Brain pericyte (primary cell): ENCODE results near the gene NFKB1.
"Not testable (repeated sequence)": the region's sequence is repeated elsewhere in the genome, so short reads cannot be mapped to it uniquely, and the experiment has no call there.

Experiments
- DNase-seq: peaks from one replicate; pipeline ENCODE4 v3.0.0-alpha.2; 2012; ENCODE audit warnings: low read depth, low spot score

The NFKB1 gene

DNA sequence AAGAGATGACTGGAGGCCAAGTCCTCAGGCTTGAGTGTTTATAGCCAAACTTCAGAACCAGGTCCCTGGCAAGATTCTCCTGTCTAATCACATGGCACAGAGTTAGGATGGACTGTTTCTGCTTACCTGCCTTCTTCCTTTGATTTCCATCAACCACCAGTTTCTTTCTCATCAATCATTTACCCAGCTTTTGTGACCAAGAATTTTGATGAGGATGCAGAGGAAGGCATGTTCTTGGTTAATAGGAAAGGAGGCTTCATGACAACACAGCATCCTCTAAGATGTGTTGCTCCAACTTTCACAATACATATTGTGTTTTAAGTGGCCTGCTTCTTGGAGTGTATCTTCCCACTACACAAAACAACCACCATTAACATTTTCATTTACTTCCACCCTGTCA is 65.3 kb downstream of the NFKB1 start:
- no peak for DNase-seq

DNA sequence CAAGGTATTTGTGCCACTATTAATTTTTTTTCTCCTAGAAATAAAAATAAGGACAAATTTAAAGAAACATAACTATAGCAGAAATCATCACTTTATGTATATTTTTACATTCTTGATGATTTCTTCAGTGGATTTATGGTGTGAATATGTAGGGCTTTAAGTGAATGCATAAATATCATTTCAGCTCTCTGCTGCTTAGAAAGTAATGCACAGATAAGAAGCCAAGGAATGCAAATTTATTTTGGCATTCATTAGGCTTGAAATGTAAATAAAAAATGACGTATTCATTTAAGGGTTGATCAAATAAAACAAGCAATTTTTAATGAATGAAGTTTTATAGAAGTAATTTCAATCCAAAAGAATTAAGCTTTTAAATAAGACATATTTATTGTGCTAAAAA is 66.3 kb downstream of the NFKB1 start:
- DNase-seq: no peak

DNA sequence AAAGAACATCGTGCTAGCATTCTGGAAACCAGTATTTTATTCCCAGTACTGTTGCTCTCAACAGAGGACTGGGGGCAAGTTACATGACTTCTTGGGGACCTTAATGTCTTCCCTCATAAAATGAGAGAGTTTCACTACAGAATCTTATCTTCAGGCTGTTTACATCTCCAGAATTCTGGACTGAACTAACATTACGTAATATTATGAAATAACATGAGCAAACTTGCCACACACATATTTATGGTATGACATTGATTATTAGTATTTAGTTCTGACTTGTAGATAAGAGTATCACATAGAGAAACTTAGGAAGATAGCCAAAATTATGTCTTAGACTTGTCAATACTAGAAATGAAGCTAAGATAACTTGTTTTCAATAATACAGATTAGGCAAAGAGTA is 68.0 kb downstream of the NFKB1 start:
- no peak for DNase-seq

DNA sequence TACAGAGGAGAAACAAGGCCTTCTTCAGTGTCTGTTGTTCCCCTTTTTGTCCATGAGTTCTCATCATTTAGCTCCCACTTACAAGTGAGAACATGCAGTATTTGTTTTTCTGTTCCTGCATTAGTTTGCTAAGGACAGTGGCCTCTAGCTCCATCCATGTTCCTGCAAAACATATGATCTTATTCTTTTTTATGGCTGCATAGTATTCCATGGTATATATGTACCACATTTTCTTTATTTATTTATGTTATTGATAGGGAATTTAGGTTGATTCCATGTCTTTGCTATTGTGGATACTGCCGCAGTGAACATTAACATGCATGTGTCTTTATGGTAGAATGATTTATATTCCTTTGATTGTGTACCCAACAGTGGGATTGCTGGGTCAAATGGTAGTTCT is 69.1 kb downstream of the NFKB1 start:
- DNase-seq: not testable (repeated sequence)

DNA sequence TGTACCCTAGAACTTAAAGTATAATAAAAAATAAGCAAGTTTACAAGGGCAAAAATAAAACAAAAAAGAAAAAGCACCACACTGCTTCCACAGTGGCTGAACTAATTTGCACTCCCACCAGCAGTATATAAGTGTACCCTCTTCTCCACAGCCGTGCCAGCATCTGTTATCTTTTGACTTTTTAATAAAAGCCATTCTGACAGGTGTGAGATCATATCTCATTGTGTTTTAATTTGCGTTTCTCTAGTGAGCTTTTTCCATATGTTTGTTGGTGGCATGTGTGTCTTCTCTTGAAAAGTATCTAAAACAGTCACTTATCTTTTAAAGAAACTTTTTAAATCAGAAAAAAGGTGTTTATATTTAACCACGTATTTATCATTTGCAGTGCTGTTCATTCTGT is 71.3 kb downstream of the NFKB1 start:
- no peak for DNase-seq

DNA sequence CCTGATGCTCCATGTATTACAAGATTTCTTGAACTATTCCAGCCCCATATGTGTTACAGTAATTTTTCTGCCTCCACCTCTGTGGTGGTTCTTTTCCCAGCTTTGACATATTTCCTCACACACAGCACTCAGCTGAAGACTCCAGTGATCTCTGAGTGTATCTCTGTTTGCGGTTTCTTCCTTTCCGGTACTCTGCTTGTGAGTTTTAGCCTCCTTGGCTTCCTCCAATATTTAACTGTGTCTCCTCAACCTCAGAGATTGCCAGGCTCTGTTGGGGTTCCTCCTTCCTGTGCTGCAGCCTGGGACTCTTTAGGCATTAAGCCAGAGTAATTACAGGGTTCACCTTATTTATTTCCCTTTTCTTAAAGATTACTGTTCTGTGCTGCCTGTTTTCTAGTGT is 73.2 kb downstream of the NFKB1 start:
- peak; percentile 20 for DNase-seq

DNA sequence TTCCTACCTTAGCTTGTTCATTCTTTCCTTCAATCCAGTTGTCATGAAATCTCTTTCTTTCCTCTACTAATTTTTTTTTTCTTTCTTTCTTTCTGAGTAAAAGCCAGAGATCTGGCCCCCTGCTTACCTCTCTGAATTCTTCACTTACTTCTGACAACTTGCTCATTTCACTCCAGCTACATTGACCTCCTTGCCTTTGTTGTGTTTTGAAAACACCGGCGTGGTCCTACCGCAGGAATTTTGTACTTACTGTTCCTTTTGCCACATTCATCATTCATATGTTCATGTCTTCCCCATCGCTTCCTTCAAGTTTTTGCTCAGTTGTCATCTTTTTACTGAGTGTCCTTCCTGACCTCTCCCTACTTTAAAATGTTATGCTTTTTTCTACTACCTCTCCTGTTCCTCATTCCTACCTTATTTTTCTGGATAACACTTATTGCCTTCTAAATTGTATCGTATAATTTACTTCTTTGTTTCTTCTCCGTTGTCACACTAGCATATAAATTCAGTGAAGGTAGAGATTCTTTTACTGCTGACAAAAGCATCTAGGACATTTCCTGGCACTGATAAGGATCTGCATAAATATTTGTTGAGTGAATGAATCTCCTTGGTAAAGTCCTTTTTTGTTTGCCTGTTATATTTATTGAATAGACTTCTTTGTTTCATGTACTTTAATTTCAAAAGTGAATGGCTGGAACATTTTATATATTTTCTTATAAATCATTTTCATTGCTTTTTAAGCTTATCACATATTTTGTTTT is 74.4 kb downstream of the NFKB1 start:
- DNase-seq: no peak

DNA sequence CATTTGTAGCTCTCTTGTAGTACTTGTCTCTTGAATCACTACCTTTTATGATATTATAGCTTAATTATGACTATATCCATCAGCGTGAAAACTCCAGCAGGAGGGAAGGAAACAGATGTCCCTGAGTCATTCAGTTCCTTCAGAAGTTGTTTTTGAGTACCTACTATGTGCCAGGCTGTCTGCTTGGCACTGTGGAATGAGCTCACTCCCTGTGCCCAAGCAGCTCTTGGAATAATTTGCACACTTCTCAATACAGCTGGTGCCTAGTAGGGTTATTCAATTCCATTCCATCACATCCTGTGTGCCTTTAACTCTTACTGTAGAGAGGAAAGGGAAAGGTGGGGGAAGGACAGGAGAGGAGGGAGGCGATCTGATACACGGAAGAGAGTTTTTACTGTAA is 77.1 kb downstream of the NFKB1 start:
- DNase-seq: no peak

DNA sequence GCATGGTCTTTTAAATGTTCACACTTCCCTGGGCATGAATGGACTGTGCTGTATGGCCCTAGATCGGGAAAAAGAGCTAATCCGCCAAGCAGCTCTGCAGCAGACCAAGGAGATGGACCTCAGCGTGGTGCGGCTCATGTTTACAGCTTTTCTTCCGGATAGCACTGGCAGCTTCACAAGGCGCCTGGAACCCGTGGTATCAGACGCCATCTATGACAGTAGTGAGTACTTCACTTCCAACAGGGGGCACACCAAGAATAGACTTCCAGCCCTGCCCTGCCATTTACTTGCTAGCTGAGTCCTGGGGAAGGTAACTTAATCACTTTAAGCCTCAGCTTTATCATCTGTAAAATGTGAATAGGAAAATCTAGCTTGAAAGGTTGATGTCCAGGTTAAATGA is 77.7 kb downstream of the NFKB1 start:
- DNase-seq: no peak

DNA sequence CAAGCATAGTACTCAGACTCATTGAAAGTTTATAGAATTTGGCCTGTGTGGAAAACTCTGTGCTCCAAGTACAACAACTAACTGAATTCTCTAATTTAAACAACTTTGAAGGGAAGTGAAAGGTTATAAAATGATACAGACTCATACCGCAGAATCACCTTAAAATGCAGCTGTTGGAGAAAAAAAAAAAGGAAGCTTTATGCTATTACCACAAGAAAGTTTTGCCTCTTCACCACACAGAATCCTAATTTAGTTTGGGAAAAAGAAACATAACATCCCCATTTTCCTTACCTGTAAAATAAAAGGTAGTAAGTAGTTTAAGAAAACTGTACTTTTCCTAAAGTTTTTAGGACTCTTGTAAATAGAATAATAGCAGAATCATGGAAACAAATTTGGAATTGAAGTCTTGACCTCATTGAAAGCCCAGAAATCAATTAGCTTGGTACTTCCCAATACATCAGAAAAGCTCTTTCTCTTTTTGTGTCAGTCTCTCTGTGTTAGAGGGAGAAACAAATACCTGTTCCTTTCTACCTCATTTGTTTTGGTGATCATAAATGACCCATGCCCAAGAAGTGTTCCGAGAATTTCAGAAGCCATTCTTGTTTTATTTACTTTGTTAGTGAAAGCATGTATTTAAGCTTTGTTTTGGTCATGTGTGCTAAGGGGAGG is 78.8 kb downstream of the NFKB1 start:
- no peak for DNase-seq

DNA sequence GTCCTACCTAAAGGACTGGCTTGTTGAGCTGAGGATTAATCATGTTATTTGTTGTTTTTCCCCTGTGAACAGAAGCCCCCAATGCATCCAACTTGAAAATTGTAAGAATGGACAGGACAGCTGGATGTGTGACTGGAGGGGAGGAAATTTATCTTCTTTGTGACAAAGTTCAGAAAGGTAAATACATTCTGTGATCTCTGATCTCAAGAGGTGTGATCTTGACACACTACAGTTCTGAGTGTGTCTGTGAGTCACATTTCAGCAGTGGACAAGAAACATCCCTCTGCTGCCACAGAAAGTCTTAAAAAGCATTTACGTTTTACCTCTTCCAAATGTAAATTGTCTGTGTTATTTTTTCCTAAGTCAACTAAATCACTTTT is 79.3 kb downstream of the NFKB1 start:
- no peak for DNase-seq

DNA sequence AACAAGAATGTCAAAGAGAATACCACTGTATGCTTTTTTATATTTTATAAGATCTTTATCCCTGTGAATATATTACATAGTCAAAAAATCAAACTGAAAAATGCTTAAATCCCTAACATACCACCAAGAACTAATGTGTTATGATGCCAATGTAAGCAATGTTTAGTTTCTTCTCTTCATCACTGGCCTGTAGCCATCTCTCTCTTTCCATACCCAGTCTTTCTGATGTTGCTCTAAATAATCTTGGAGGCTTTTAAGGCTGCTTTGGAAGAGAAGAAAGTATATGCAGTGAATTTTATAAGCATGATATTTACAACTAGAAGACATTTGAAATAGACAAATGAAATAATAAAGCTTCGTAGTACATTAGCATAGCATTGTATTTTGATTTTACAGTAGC is 82.9 kb downstream of the NFKB1 start:
- no peak for DNase-seq

DNA sequence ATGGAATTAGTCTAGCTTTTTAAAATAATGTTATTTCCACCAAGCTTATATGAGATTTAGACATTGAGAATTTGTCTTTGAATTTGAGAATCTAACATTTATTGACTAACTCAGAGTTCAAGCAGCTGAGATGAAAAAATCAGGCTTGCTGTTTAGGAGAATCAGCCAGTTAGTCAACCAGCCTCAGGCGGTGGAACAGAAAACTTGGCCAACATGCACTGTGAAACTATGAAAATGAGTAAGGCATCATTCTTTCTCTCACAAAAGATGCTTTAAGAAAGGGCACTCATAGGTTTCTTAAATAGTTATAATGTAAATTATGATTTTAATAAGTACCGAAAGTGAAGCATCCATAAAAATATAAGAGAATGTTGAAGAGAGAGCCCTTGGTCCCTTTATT is 84.2 kb downstream of the NFKB1 start:
- DNase-seq: no peak

DNA sequence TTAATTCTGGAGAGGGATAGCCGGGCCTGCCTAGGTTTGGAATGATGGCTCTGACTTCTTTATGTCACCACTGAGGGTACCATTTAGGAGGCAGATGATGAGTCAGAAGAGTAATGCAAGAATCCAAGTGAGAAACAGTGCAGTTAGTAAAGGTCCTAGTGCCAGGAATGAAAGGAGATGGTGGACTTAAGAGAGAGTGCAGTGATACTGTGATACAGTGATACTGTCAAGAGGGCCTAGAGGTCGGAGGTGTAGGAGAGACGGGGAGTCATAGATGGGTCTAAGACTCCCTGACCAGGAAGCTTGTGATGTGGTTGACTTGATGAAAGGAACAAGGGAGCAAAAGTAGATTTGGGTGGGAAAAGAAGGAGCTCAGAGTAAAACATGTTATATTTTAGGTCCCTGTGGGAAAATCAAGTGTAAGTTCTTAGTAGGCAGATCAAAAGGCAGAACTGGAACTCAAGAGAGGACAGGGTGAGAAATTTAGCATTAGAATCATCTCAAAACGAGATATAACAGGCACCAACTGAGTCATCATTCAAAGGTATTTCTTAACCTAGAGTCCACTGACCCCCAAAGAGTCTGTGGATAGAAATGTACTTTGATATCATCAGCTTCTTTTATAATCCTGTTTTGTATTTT is 85.0 kb downstream of the NFKB1 start:
- no peak for DNase-seq

DNA sequence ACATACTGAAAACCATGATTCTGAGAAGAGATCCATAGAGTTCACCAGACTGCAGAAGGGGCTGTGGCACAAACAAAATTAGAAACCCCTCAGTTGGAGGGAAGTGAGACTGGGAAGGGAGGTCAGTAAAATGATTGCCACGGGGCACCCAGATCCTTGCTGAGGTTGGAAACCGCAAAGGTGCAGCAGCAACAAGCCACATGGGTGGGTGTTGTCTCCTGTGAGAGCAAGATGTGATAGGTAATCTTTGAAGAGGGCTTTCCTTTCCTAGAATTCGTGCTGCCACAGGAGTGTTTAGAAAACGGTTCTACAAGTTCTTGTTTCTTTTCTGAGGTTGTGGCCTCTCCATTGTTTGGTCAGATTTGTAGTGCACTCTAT is 85.5 kb downstream of the NFKB1 start:
- no peak for DNase-seq

DNA sequence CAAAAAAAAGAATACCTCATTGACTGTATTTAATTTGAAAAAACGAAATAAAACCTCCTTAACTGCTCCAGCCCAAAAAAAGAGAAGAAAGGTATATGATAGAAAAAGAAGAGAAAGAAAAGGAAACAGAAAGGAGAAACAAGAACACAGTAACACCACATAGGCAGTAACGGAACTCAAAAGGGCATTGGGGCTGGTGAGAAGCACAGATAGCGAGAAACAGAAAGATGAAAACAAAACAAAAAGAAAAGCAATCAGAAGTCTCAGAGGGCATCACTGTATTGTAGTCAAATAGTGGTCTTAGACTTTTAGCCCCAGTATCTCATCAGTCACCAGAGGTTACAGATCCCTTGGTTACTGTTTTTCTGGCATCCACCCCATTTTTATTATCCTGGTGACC is 88.6 kb downstream of the NFKB1 start:
- no peak for DNase-seq

DNA sequence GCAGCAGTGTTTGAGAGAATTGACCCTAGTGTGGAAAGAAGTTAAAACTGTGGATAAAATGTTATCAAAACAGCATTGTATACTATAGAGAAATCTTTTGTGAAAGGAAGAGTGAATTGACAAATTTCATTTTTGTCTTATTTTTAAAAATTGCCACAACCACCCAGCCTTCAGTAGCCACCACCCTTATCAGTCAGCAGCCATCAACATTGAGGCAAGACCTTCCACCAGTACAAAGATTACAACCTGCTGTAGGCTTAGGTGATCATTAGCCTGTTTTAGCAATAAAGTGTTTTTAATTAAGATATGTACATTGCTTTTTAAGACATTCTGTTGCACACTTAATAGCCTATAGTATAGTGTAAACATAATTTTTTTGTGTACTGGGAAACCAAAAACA is 91.1 kb downstream of the NFKB1 start:
- DNase-seq: no peak

DNA sequence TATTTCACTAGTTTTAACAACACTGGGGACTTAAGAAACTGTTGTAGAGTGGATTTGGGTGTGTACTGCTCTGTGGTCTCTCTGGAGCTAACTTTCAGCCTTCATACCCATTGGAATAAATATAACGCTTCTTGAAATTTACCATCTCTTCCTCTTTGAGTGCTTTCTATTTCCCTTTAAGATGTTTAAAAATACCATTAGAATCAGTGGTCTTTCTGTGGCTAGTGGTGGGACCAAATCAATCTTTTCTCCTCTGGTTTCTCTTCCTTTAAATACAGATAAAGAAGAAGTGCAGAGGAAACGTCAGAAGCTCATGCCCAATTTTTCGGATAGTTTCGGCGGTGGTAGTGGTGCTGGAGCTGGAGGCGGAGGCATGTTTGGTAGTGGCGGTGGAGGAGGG is 92.0 kb downstream of the NFKB1 start:
- DNase-seq: no peak

DNA sequence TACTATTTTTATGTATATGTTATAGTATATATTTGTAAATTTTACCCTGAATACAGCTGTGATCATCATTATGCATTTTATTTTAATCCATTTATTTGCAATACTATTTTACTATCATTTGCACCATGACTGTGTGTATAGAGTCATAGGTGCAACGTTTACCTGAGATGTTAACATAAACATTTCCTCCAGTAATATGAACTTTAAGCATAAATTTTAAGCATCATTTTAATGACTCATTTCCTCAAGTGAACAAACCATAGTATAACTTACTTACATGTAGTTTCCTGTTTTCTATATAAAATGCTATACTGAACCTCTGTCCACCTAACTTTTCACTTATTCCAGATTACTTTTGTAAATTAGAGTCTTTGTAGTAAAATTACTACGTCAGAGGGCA is 92.8 kb downstream of the NFKB1 start:
- no peak for DNase-seq

DNA sequence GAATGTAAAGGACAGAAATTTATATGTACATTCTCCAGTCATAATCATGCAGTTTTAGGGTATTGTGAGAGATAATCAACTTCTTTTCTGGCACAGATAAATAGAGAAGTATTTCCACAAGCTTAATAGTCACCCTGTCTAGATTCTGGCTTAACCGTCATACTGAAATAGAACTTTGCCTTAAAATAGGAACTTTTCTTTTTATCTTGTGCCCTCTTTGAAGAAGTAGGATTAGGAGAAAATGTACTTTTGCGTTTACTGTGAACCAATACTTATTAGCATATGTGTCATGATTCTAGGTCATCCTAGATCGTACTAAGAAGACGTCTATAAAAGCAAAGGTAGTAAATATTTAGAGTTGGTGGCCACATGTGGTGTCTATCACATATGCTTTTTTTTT is 95.4 kb downstream of the NFKB1 start:
- DNase-seq: no peak

DNA sequence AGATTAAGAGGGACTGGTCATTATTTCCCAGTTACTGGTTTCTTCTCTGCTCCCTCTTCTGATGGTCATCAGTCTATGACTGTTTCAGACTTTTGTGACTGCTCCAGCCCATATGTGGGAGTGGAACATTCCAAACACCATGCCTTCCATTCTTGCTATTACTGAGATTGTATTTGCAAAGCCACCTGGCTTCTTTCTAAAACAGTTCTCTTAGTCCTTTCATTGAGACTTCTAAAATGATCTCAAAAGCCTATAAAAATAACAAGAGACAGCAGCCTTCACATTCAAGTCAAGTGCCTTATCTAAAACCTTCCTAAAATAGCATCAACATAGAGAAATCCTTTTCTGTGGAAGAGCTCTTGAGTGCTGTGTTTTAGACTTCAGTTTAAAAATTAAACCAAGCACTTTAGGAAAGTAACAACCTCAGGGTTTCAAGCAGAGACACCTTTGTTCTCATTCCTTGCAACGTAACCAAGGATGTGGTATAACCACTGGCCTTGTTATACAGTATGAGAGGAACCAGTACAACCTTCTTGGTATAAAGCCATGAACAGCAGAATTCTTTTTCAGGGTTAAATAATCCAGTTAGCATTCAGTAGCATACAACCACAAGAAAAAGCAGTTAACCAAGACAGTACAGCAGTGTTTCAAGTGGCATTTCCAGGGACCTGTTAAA is 97.1 kb downstream of the NFKB1 start:
- DNase-seq: no peak

DNA sequence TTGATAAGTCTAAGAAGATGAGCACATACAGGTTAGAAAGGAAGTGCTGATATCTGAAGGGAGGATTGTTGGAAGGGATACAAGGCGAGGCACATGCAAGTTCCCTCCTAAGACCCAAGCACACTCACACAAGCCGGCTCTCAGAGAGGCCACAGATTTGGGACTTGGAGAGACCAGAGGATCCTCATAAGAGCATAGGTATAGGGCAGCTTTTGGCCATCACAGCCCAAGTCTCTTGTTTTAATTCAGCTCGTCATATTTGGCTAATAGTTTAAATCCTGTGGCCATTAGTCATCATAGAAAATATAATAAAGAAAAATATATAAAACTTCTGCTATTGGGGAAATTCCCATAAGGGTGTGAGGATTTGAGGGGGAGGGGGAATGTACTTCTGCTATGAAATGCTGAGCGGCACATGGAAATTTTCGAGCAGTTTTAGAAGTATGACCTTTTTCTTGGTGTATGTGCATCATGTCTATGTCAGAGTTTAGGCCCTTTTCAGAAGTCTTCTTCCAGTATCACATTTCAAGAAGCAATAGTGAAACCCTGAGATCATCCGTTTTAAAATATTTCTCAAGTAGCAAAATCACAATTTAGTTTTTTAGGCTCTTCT is 97.7 kb downstream of the NFKB1 start:
- no peak for DNase-seq
